WTC11 (cell line): ENCODE data around the gene SMYD3.

Source experiments
- FOXJ3 ChIP-seq: sonication (generic); formaldehyde crosslinking; IDR thresholded peaks from 2 replicates; pipeline ENCODE4 v1.9.0; 2021; ENCODE audit warnings: missing genetic modification reagents, mild to moderate bottlenecking, borderline replicate concordance
- NR3C1 ChIP-seq: sonication (generic); formaldehyde crosslinking; conservative IDR thresholded peaks from 2 replicates; pipeline ENCODE4 v1.8.1; 2023; ENCODE audit warnings: low read depth, mild to moderate bottlenecking, missing genetic modification reagents
- TF ChIP-seq, protein P1 (sequence below): sonication (generic); formaldehyde crosslinking; IDR thresholded peaks from 2 replicates; pipeline ENCODE4 v1.8.1; 2022; ENCODE audit warnings: low read depth, mild to moderate bottlenecking, moderate library complexity, missing genetic modification reagents, borderline replicate concordance
- TF ChIP-seq, protein P2 (sequence below): fragments of 200-600 bp; IDR thresholded peaks from 2 replicates; pipeline ENCODE4 v1.8.0; 2022; ENCODE audit warnings: antibody characterized with exemption
- TF ChIP-seq, protein P3 (sequence below): sonication (generic); formaldehyde crosslinking; IDR thresholded peaks from 2 replicates; pipeline ENCODE4 v1.8.0; 2022; ENCODE audit warnings: mild to moderate bottlenecking, missing genetic modification reagents
- TF ChIP-seq, protein P4 (sequence below): sonication (generic); formaldehyde crosslinking; IDR thresholded peaks from 2 replicates; pipeline ENCODE4 v1.8.0; 2022; ENCODE audit warnings: mild to moderate bottlenecking, missing genetic modification reagents
- TF ChIP-seq, protein P5 (sequence below): sonication (generic); formaldehyde crosslinking; IDR thresholded peaks from 2 replicates; pipeline ENCODE4 v1.8.1; 2023; ENCODE audit warnings: mild to moderate bottlenecking, missing genetic modification reagents, moderate library complexity

DNA sequence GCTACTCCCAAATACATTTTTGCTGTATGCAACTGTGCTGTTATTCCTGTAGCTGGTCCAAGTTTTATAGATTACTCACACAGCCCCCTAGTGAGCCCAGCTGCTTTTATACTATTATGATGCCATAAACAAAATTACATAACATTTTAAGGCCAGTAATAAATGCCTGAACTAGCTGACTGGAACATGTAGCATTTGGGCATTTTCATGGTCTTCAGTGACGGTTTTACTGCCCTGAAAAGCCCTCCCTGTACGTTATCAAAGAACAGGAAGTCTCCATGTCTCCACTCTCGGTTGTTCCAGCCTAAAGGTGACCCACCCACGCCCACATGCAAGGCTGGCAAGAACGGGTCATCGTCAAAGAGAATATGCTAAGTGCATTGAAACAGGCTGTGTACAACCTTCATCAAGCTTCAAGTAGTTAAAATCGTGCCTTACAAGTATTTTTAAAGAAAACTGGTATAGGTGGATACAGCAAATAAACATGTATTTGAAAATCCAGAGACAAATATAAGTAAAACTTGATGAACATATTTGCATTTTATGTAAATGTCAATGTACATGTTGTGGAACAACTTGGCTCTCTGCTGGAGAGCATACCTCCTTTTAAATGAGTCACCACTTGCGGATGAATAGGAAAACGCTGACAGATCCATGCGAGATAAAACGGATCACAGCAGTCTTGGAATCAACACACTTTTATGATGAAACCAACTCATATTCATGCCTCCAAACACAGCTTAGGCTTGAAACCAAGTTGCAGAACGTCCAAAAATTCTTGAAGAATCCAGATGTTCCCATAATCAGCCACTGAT is 520.5 kb downstream of the SMYD3 start:
- TF ChIP-seq, protein P1, sequence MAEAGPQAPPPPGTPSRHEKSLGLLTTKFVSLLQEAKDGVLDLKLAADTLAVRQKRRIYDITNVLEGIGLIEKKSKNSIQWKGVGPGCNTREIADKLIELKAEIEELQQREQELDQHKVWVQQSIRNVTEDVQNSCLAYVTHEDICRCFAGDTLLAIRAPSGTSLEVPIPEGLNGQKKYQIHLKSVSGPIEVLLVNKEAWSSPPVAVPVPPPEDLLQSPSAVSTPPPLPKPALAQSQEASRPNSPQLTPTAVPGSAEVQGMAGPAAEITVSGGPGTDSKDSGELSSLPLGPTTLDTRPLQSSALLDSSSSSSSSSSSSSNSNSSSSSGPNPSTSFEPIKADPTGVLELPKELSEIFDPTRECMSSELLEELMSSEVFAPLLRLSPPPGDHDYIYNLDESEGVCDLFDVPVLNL: no peak
- TF ChIP-seq, protein P2, sequence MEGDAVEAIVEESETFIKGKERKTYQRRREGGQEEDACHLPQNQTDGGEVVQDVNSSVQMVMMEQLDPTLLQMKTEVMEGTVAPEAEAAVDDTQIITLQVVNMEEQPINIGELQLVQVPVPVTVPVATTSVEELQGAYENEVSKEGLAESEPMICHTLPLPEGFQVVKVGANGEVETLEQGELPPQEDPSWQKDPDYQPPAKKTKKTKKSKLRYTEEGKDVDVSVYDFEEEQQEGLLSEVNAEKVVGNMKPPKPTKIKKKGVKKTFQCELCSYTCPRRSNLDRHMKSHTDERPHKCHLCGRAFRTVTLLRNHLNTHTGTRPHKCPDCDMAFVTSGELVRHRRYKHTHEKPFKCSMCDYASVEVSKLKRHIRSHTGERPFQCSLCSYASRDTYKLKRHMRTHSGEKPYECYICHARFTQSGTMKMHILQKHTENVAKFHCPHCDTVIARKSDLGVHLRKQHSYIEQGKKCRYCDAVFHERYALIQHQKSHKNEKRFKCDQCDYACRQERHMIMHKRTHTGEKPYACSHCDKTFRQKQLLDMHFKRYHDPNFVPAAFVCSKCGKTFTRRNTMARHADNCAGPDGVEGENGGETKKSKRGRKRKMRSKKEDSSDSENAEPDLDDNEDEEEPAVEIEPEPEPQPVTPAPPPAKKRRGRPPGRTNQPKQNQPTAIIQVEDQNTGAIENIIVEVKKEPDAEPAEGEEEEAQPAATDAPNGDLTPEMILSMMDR: no peak
- TF ChIP-seq FOXJ3 (CRISPR knock-in tag) (no peak), NR3C1 (CRISPR knock-in tag) (no peak)
- TF ChIP-seq, protein P3, sequence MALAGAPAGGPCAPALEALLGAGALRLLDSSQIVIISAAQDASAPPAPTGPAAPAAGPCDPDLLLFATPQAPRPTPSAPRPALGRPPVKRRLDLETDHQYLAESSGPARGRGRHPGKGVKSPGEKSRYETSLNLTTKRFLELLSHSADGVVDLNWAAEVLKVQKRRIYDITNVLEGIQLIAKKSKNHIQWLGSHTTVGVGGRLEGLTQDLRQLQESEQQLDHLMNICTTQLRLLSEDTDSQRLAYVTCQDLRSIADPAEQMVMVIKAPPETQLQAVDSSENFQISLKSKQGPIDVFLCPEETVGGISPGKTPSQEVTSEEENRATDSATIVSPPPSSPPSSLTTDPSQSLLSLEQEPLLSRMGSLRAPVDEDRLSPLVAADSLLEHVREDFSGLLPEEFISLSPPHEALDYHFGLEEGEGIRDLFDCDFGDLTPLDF (CRISPR knock-in tag): no peak
- TF ChIP-seq, protein P4, sequence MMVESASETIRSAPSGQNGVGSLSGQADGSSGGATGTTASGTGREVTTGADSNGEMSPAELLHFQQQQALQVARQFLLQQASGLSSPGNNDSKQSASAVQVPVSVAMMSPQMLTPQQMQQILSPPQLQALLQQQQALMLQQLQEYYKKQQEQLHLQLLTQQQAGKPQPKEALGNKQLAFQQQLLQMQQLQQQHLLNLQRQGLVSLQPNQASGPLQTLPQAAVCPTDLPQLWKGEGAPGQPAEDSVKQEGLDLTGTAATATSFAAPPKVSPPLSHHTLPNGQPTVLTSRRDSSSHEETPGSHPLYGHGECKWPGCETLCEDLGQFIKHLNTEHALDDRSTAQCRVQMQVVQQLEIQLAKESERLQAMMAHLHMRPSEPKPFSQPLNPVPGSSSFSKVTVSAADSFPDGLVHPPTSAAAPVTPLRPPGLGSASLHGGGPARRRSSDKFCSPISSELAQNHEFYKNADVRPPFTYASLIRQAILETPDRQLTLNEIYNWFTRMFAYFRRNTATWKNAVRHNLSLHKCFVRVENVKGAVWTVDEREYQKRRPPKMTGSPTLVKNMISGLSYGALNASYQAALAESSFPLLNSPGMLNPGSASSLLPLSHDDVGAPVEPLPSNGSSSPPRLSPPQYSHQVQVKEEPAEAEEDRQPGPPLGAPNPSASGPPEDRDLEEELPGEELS (CRISPR knock-in tag): no peak
- TF ChIP-seq, protein P5, sequence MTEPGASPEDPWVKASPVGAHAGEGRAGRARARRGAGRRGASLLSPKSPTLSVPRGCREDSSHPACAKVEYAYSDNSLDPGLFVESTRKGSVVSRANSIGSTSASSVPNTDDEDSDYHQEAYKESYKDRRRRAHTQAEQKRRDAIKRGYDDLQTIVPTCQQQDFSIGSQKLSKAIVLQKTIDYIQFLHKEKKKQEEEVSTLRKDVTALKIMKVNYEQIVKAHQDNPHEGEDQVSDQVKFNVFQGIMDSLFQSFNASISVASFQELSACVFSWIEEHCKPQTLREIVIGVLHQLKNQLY (CRISPR knock-in tag): no peak
